Keratinocyte (primary cell): ENCODE data around the gene ITGBL1. TPM values are rescaled to one million over a fixed set of nuclear protein-coding genes. Genes with fewer than 3 reads are reported as not detected.

Experiments
- DNase-seq: peaks from one replicate; pipeline ENCODE4 v3.0.0-alpha.2; 2011; ENCODE audit warnings: low read depth, missing footprints, low spot score
- FAIRE-seq: peaks from 2 replicates; lab custom pipeline; 2011; peaks lifted over from hg19 to GRCh38; lab: Jason Lieb, UNC
- H2AFZ ChIP-seq: 2 replicates; pipeline ENCODE4 v1.6.0; 2012; ENCODE audit warnings: low read length, control low read depth, inconsistent platforms; ENCODE audit not compliant: control insufficient read depth
- H3K27ac ChIP-seq: 2 replicates; pipeline ENCODE4 v1.5.1; 2011; ENCODE audit warnings: low read length; ENCODE audit not compliant: control insufficient read depth, insufficient read depth
- H3K27me3 ChIP-seq: 3 replicates; pipeline ENCODE4 v1.6.0; 2011; ENCODE audit warnings: low read length; ENCODE audit not compliant: control insufficient read depth, insufficient read depth; ENCODE audit errors: extremely low read depth
- H3K36me3 ChIP-seq, 2 experiments: 2 replicates in 1 of 2; 3 replicates in 1 of 2; pipeline ENCODE4 v1.5.1; 2011; ENCODE audit warnings: low read length in 2 of 2, mild to moderate bottlenecking in 1 of 2; ENCODE audit not compliant: control insufficient read depth in 2 of 2, insufficient read depth in 2 of 2; ENCODE audit errors: extremely low read depth in 1 of 2
- H3K4me1 ChIP-seq: 3 replicates; pipeline ENCODE4 v1.5.1; 2011; ENCODE audit warnings: low read length; ENCODE audit not compliant: control insufficient read depth, insufficient read depth; ENCODE audit errors: extremely low read depth
- H3K4me2 ChIP-seq: 3 replicates; pipeline ENCODE4 v1.6.0; 2011; ENCODE audit warnings: low read depth, low read length; ENCODE audit not compliant: control insufficient read depth, insufficient read depth; ENCODE audit errors: extremely low read depth
- H3K4me3 ChIP-seq, 3 experiments: fragments of 200-600 bp in 1 of 3; sonication (generic) in 1 of 3; 2 replicates in 2 of 3; 3 replicates in 1 of 3; pipeline ENCODE4 v1.5.1; 2011 to 2016; ENCODE audit warnings: low read length in 3 of 3, mild to moderate bottlenecking in 3 of 3, control low read depth in 2 of 3, inconsistent platforms in 1 of 3, low read depth in 1 of 3, mixed read lengths in 1 of 3, mixed run types in 1 of 3, moderate library complexity in 1 of 3; ENCODE audit not compliant: control insufficient read depth in 2 of 3, insufficient read depth in 2 of 3; ENCODE audit errors: extremely low read depth in 1 of 3
- H3K79me2 ChIP-seq: 2 replicates; pipeline ENCODE4 v1.6.0; 2012; ENCODE audit warnings: low read length; ENCODE audit not compliant: control insufficient read depth, insufficient read depth
- H3K9ac ChIP-seq: 3 replicates; pipeline ENCODE4 v1.6.0; 2011; ENCODE audit warnings: low read length; ENCODE audit not compliant: control insufficient read depth, insufficient read depth; ENCODE audit errors: extremely low read depth
- H3K9me1 ChIP-seq: 3 replicates; pipeline ENCODE4 v1.6.0; 2011; ENCODE audit warnings: low read length; ENCODE audit not compliant: control insufficient read depth, insufficient read depth; ENCODE audit errors: extremely low read depth
- H3K9me3 ChIP-seq: 2 replicates; pipeline ENCODE4 v1.5.1; 2012; ENCODE audit warnings: low read depth, low read length; ENCODE audit not compliant: control insufficient read depth
- H4K20me1 ChIP-seq: 3 replicates; pipeline ENCODE4 v1.6.0; 2011; ENCODE audit warnings: low read length; ENCODE audit not compliant: control insufficient read depth, insufficient read depth; ENCODE audit errors: extremely low read depth
- CTCF ChIP-seq, 3 experiments: IDR thresholded peaks in 1 of 3; conservative IDR thresholded peaks in 1 of 3; optimal IDR thresholded peaks in 1 of 3; 2 replicates in 2 of 3; 3 replicates in 1 of 3; pipeline versions ENCODE3 to v1.5.1; 2011; ENCODE audit warnings: low read length in 3 of 3, mild to moderate bottlenecking in 3 of 3, moderate library complexity in 2 of 3, control low read depth in 1 of 3, inconsistent platforms in 1 of 3; ENCODE audit not compliant: insufficient read depth in 2 of 3; ENCODE audit errors: extremely low read depth in 1 of 3
- EZH2 ChIP-seq: IDR thresholded peaks from one replicate; pipeline ENCODE4 v1.6.1; 2012; ENCODE audit warnings: inconsistent platforms, mild to moderate bottlenecking, low read length, moderate library complexity
- dilution Hi-C: fragments of 300-500 bp; cut with MboI; formaldehyde crosslinking; loops from one replicate; pipeline ENCODE4 v1.7.0; 2020; ENCODE audit warnings: low sequenced_read_pairs; ENCODE audit not compliant: extremely low pct_ligation_motif_present
- polyA plus RNA-seq, 5 experiments: library from polyadenylated mRNA; depleted of rRNA in 3 of 5; stranded (reverse) in 3 of 5; stranded (forward) in 1 of 5; unstranded in 1 of 5; fragments of >200 nt; gene quantifications; 1 replicate in 1 of 5; 2 replicates in 3 of 5; 3 replicates in 1 of 5; pipeline versions ENCODE4 v1.2.1 to v1.2.3, GENCODE V29; 2011 to 2012; ENCODE audit warnings: missing spikeins in 2 of 5, low read depth in 1 of 5, low replicate concordance in 1 of 5

ITGBL1 gene
- polyA plus RNA-seq, 1 donor (not counting 4 experiments of a cell fraction or from before 2014, with no cell fraction given): 2.1 TPM

- dilution Hi-C loops: no loop called here
- Histone ChIP-seq H3K9me3 (no peaks in the 10 kb centered on the region), H3K4me1 (peaks cover 7% of the 10 kb centered on the region), H3K9ac (no peak overlapping the region), H3K4me3 (no peak overlapping the region), H4K20me1 (no peaks in the 10 kb centered on the region), H3K36me3 (no peaks in the 10 kb centered on the region), H2AFZ (no peak overlapping the region), H3K4me2 (no peak overlapping the region), H3K27ac (no peak overlapping the region), H3K27me3 (no peaks in the 10 kb centered on the region), H3K79me2 (no peaks in the 10 kb centered on the region), H3K9me1 (no peaks in the 10 kb centered on the region)
- DNase-seq (no peak), FAIRE-seq (no peak)
- TF ChIP-seq CTCF (optimal IDR thresholded peaks at IDR 0.05 in 1 of 3, IDR thresholded peaks at IDR 0.05 in 1 of 3, conservative IDR thresholded peaks at IDR 0.05 in 1 of 3; ENCODE audit: extremely low read depth in 1 of 3, insufficient read depth in 2 of 3, low read length in 3 of 3) (no peak), EZH2 (no peak)
Measured at GRCh38 chr13:101647760-101648159, 195.3 kb downstream of the ITGBL1 start.

GRCh38 chr13:101648766-101649487 lies 196.5 kb downstream of the ITGBL1 start:
- dilution Hi-C loops: no loop called here
- Histone ChIP-seq H2AFZ (no peak overlapping the region), H3K9me3 (no peaks in the 10 kb centered on the region), H3K27me3 (no peaks in the 10 kb centered on the region), H3K9ac (no peak overlapping the region), H3K36me3 (no peaks in the 10 kb centered on the region), H4K20me1 (no peaks in the 10 kb centered on the region), H3K79me2 (no peaks in the 10 kb centered on the region), H3K4me1 (peaks cover 7% of the 10 kb centered on the region), H3K4me3 (no peak overlapping the region), H3K4me2 (no peak overlapping the region), H3K27ac (no peak overlapping the region), H3K9me1 (no peaks in the 10 kb centered on the region)
- DNase-seq (no peak), FAIRE-seq (no peak)
- TF ChIP-seq EZH2 (no peak), CTCF (optimal IDR thresholded peaks at IDR 0.05 in 1 of 3, IDR thresholded peaks at IDR 0.05 in 1 of 3, conservative IDR thresholded peaks at IDR 0.05 in 1 of 3; ENCODE audit: extremely low read depth in 1 of 3, insufficient read depth in 2 of 3, low read length in 3 of 3) (no peak)
